Measurements from ENCODE around the gene WDR76. TPM values are rescaled to one million over a fixed set of nuclear protein-coding genes. Genes with fewer than 3 reads are reported as not detected.
"Not testable (repeated sequence)": the region's sequence is repeated elsewhere in the genome, so short reads cannot be mapped to it uniquely, and the experiment has no call there.

The WDR76 gene
- total RNA-seq (2014; rRNA removed; shearing (Covaris generic)) = 30.7 and 40.7 TPM in 2 replicates

- peak; percentile 92 for DNase-seq (ENCODE audit: low read depth)
These were observed at the start of gene WDR76 for GRCh38 chr15:43826508-43827341. Gene WDR76 (plus strand): TSS chr15:43827002. CDS start chr15:43827033, 31 bp downstream.

GRCh38 chr15:43777267-43777914 is 49.4 kb upstream of the WDR76 start:
- DNase-seq (ENCODE audit: low read depth) = peak; percentile 86

- DNase-seq (ENCODE audit: low read depth) = no peak
These were observed 47.8 kb upstream of the WDR76 start for GRCh38 chr15:43779016-43779415.

- no peak for DNase-seq (ENCODE audit: low read depth)
These were observed 37.4 kb upstream of the WDR76 start for GRCh38 chr15:43789409-43789808.

- peak; percentile 100 for DNase-seq (ENCODE audit: low read depth)
These were observed 34.6 kb upstream of the WDR76 start, which contains the start of gene SERF2 for GRCh38 chr15:43791993-43792760. Gene SERF2 (plus strand): TSS chr15:43792320. CDS start chr15:43792377, 57 bp downstream.

- peak; percentile 21 for DNase-seq (ENCODE audit: low read depth)
These were observed 33.9 kb upstream of the WDR76 start for GRCh38 chr15:43792761-43793476.

GRCh38 chr15:43793647-43794046 is 33.2 kb upstream of the WDR76 start:
- DNase-seq (ENCODE audit: low read depth) = no peak

- DNase-seq (ENCODE audit: low read depth) = peak; percentile 15
These were observed 32.3 kb upstream of the WDR76 start for GRCh38 chr15:43794269-43795037.

GRCh38 chr15:43795197-43795596 is 31.6 kb upstream of the WDR76 start:
- no peak for DNase-seq (ENCODE audit: low read depth)

- DNase-seq (ENCODE audit: low read depth) = no peak
These were observed 30.8 kb upstream of the WDR76 start for GRCh38 chr15:43795997-43796396.

GRCh38 chr15:43796566-43796965 is 30.2 kb upstream of the WDR76 start:
- DNase-seq (ENCODE audit: low read depth) = no peak

- DNase-seq (ENCODE audit: low read depth) = no peak
These were observed 27.4 kb upstream of the WDR76 start for GRCh38 chr15:43799209-43799944.

- DNase-seq (ENCODE audit: low read depth) = no peak
These were observed 26.9 kb upstream of the WDR76 start, which contains the start of gene SERINC4 for GRCh38 chr15:43799945-43800285. Gene SERINC4 (minus strand): TSS chr15:43800220. CDS start chr15:43799986, 234 bp downstream.

GRCh38 chr15:43800286-43801141 is 26.3 kb upstream of the WDR76 start, which contains the start of gene HYPK:
Gene HYPK (plus strand): TSS chr15:43800599. CDS start chr15:43800623, 24 bp downstream.
- peak; percentile 91 for DNase-seq (ENCODE audit: low read depth)

- not testable (repeated sequence) for DNase-seq (ENCODE audit: low read depth)
These were observed 24.1 kb upstream of the WDR76 start for GRCh38 chr15:43802676-43803075.

GRCh38 chr15:43808435-43808950 is 18.3 kb upstream of the WDR76 start:
- DNase-seq (ENCODE audit: low read depth) = no peak

GRCh38 chr15:43808960-43809678 is 17.7 kb upstream of the WDR76 start:
- DNase-seq (ENCODE audit: low read depth) = no peak

- not testable (repeated sequence) for DNase-seq (ENCODE audit: low read depth)
These were observed 11.7 kb upstream of the WDR76 start for GRCh38 chr15:43815064-43815463.
